HepG2 (cell line): ENCODE data around the gene GDAP1L1. TPM values are rescaled to one million over a fixed set of nuclear protein-coding genes. Genes with fewer than 3 reads are reported as not detected.

Source experiments
- ELF1 ChIP-seq: sonication (generic); formaldehyde crosslinking; IDR thresholded peaks from 2 replicates; pipeline ENCODE4 v1.4.0; 2020; ENCODE audit warnings: missing genetic modification reagents
- HNRNPH1 ChIP-seq: fragments of 200-400 bp; formaldehyde crosslinking; optimal IDR thresholded peaks from 2 replicates; pipeline ENCODE3; 2017; ENCODE audit warnings: mild to moderate bottlenecking, low read depth, low read length
- HOXA9 ChIP-seq: sonication (generic); formaldehyde crosslinking; IDR thresholded peaks from 2 replicates; pipeline ENCODE4 v1.8.1; 2022; ENCODE audit warnings: missing genetic modification reagents, mild to moderate bottlenecking, moderate library complexity, borderline replicate concordance
- MXD4 ChIP-seq: IDR thresholded peaks from 2 replicates; pipeline ENCODE4 v1.6.1; 2016; ENCODE audit warnings: mild to moderate bottlenecking, missing biosample characterization, missing genetic modification reagents
- ONECUT2 ChIP-seq: sonication (generic); formaldehyde crosslinking; IDR thresholded peaks from 2 replicates; pipeline ENCODE4 v1.4.0; 2020; ENCODE audit warnings: missing genetic modification reagents
- REPIN1 ChIP-seq: sonication (generic); formaldehyde crosslinking; IDR thresholded peaks from 2 replicates; pipeline ENCODE4 v1.8.0; 2022; ENCODE audit warnings: missing genetic modification reagents, low read depth, mild to moderate bottlenecking, borderline replicate concordance
- SIX4 ChIP-seq: sonication (generic); formaldehyde crosslinking; IDR thresholded peaks from 2 replicates; pipeline ENCODE4 v1.4.0; 2020; ENCODE audit warnings: missing genetic modification reagents
- SNAPC2 ChIP-seq: sonication (generic); formaldehyde crosslinking; IDR thresholded peaks from 2 replicates; pipeline ENCODE4 v1.8.1; 2022; ENCODE audit warnings: mild to moderate bottlenecking, missing genetic modification reagents
- TMF1 ChIP-seq: sonication (generic); formaldehyde crosslinking; IDR thresholded peaks from 2 replicates; pipeline ENCODE4 v1.8.1; 2022; ENCODE audit warnings: low read depth, missing genetic modification reagents
- ZNF253 ChIP-seq: sonication (generic); formaldehyde crosslinking; IDR thresholded peaks from 2 replicates; pipeline ENCODE4 v1.8.0; 2022; ENCODE audit warnings: mild to moderate bottlenecking, missing genetic modification reagents, borderline replicate concordance
- ZNF329 ChIP-seq: sonication (generic); formaldehyde crosslinking; IDR thresholded peaks from 2 replicates; pipeline ENCODE4 v1.9.0; 2021; ENCODE audit warnings: low read depth, mild to moderate bottlenecking, missing genetic modification reagents
- polyA plus RNA-seq, 8 experiments: library from polyadenylated mRNA; depleted of rRNA in 3 of 8; stranded (reverse) in 7 of 8; unstranded in 1 of 8; fragments of >200 nt; fragmentation: Illumina TruSeq in 4 of 8; extraction: Trizol in 4 of 8; gene quantifications; 2 replicates each; pipeline versions ENCODE4 v1.2.1 to v1.2.3, GENCODE V29; 2011 to 2016; ENCODE audit warnings: low read depth in 4 of 8, missing spikeins in 1 of 8, mixed read lengths in 1 of 8; ENCODE audit not compliant: insufficient read depth in 1 of 8
- total RNA-seq, 5 experiments: library from RNA; depleted of rRNA; stranded (reverse); fragments of >200 nt; fragmentation: Illumina TruSeq; extraction: Trizol; gene quantifications; 2 replicates each; pipeline ENCODE4 v1.2.3, GENCODE V29; 2016; ENCODE audit warnings: low read depth in 1 of 5
- TF ChIP-seq, protein P1 (sequence below): sonication (generic); formaldehyde crosslinking; IDR thresholded peaks from 2 replicates; pipeline ENCODE4 v1.4.0; 2020; ENCODE audit warnings: missing genetic modification reagents, borderline replicate concordance
- TF ChIP-seq, protein P2 (sequence below): sonication (generic); formaldehyde crosslinking; IDR thresholded peaks from 2 replicates; pipeline ENCODE4 v1.5.0; 2020; ENCODE audit warnings: mild to moderate bottlenecking, missing genetic modification reagents
- TF ChIP-seq, protein P3 (sequence below): sonication (generic); formaldehyde crosslinking; IDR thresholded peaks from 2 replicates; pipeline ENCODE4 v1.5.0; 2020; ENCODE audit warnings: mild to moderate bottlenecking, missing genetic modification reagents
- TF ChIP-seq, protein P4 (sequence below): sonication (generic); formaldehyde crosslinking; conservative IDR thresholded peaks from 2 replicates; pipeline ENCODE4 v1.5.0; 2020; ENCODE audit warnings: missing genetic modification reagents
- TF ChIP-seq, protein P5 (sequence below): sonication (generic); formaldehyde crosslinking; IDR thresholded peaks from 2 replicates; pipeline ENCODE4 v1.5.0; 2020; ENCODE audit warnings: mild to moderate bottlenecking, missing genetic modification reagents
- TF ChIP-seq, protein P6 (sequence below): sonication (generic); formaldehyde crosslinking; IDR thresholded peaks from 2 replicates; pipeline ENCODE4 v1.8.1; 2023; ENCODE audit warnings: mild to moderate bottlenecking, missing genetic modification reagents, borderline replicate concordance

GDAP1L1 gene
- total and polyA plus RNA-seq, 2 of the 13 experiments (the other 11 are each of a cell fraction or from before 2014, with no cell fraction given), result 0.04 TPM; not detected in 1

DNA sequence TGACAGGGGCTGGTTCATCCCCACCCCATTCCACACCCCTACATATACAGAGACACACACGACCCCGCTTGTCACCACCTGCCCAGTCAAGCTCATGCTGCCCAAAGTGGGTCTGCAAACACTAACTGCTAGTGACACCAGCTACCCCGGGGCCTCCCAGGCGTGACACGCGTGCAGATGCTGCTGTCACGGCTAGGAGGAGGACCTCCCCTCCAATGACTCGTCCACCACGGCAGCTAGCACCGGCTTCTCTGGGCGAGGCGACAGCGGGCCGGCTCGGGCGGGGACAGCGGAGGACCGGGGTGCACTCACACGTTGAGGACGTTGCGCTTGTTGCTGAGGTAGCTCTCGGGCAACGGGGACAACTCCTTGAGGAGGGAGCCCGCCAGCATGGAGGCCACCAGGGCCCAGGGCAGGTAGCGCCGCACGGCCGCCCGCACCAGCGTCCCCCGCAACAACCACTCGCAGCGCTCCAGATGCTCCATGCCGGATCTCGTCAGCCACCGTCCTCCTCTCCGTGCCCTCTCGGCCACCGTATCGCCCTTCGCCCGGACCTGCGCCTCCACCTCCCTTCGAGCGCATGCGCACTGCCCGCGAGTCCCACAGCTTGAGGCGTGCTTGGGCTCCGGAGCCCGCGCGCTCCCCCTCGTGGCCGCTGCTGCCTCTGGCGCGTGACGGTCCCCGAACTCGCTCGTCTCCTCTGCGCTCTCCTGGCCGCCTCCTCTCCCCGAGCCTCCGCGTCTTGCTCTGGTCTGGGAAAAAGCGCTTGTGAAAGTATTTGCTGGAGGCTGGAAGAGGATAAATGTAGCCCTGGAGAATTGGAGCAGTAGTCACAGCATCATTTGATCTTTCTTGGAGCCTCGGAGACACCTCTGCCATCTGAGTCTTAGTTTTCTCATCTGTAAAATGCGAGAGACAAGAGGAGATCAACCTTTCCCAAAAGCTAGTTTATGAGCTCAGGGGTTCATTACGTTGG is 63.8 kb downstream of the GDAP1L1 start, which contains the start of gene FITM2 (continued):
- TF ChIP-seq, protein P1, sequence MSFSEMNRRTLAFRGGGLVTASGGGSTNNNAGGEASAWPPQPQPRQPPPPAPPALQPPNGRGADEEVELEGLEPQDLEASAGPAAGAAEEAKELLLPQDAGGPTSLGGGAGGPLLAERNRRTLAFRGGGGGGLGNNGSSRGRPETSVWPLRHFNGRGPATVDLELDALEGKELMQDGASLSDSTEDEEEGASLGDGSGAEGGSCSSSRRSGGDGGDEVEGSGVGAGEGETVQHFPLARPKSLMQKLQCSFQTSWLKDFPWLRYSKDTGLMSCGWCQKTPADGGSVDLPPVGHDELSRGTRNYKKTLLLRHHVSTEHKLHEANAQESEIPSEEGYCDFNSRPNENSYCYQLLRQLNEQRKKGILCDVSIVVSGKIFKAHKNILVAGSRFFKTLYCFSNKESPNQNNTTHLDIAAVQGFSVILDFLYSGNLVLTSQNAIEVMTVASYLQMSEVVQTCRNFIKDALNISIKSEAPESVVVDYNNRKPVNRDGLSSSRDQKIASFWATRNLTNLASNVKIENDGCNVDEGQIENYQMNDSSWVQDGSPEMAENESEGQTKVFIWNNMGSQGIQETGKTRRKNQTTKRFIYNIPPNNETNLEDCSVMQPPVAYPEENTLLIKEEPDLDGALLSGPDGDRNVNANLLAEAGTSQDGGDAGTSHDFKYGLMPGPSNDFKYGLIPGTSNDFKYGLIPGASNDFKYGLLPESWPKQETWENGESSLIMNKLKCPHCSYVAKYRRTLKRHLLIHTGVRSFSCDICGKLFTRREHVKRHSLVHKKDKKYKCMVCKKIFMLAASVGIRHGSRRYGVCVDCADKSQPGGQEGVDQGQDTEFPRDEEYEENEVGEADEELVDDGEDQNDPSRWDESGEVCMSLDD (CRISPR knock-in tag), result peak; percentile 57; the same call in 1 of the 2 replicates
- TF ChIP-seq ELF1 (CRISPR knock-in tag) (no peak), REPIN1 (peak; percentile 99), ZNF253 (CRISPR knock-in tag) (peak; percentile 56; the same call in 1 of the 2 replicates), MXD4 (CRISPR knock-in tag) (peak; percentile 96), SNAPC2 (CRISPR knock-in tag) (0 out of 2 replicates have a peak, but pooled peaks have one; percentile 64), ZNF329 (peak; percentile 84), HNRNPH1 (no peak), HOXA9 (CRISPR knock-in tag) (0 out of 2 replicates have a peak, but pooled peaks have one; percentile 68), ONECUT2 (no peak), SIX4 (peak; percentile 86), TMF1 (CRISPR knock-in tag) (peak; percentile 81; the same call in 1 of the 2 replicates)
- TF ChIP-seq, protein P2, sequence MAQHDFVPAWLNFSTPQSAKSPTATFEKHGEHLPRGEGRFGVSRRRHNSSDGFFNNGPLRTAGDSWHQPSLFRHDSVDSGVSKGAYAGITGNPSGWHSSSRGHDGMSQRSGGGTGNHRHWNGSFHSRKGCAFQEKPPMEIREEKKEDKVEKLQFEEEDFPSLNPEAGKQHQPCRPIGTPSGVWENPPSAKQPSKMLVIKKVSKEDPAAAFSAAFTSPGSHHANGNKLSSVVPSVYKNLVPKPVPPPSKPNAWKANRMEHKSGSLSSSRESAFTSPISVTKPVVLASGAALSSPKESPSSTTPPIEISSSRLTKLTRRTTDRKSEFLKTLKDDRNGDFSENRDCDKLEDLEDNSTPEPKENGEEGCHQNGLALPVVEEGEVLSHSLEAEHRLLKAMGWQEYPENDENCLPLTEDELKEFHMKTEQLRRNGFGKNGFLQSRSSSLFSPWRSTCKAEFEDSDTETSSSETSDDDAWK (CRISPR knock-in tag), result no peak
- TF ChIP-seq, protein P3, sequence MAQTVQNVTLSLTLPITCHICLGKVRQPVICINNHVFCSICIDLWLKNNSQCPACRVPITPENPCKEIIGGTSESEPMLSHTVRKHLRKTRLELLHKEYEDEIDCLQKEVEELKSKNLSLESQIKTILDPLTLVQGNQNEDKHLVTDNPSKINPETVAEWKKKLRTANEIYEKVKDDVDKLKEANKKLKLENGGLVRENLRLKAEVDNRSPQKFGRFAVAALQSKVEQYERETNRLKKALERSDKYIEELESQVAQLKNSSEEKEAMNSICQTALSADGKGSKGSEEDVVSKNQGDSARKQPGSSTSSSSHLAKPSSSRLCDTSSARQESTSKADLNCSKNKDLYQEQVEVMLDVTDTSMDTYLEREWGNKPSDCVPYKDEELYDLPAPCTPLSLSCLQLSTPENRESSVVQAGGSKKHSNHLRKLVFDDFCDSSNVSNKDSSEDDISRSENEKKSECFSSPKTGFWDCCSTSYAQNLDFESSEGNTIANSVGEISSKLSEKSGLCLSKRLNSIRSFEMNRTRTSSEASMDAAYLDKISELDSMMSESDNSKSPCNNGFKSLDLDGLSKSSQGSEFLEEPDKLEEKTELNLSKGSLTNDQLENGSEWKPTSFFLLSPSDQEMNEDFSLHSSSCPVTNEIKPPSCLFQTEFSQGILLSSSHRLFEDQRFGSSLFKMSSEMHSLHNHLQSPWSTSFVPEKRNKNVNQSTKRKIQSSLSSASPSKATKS, result no peak
- TF ChIP-seq, protein P4, sequence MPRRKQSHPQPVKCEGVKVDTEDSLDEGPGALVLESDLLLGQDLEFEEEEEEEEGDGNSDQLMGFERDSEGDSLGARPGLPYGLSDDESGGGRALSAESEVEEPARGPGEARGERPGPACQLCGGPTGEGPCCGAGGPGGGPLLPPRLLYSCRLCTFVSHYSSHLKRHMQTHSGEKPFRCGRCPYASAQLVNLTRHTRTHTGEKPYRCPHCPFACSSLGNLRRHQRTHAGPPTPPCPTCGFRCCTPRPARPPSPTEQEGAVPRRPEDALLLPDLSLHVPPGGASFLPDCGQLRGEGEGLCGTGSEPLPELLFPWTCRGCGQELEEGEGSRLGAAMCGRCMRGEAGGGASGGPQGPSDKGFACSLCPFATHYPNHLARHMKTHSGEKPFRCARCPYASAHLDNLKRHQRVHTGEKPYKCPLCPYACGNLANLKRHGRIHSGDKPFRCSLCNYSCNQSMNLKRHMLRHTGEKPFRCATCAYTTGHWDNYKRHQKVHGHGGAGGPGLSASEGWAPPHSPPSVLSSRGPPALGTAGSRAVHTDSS (CRISPR knock-in tag), result peak; percentile 96
- TF ChIP-seq, protein P5, sequence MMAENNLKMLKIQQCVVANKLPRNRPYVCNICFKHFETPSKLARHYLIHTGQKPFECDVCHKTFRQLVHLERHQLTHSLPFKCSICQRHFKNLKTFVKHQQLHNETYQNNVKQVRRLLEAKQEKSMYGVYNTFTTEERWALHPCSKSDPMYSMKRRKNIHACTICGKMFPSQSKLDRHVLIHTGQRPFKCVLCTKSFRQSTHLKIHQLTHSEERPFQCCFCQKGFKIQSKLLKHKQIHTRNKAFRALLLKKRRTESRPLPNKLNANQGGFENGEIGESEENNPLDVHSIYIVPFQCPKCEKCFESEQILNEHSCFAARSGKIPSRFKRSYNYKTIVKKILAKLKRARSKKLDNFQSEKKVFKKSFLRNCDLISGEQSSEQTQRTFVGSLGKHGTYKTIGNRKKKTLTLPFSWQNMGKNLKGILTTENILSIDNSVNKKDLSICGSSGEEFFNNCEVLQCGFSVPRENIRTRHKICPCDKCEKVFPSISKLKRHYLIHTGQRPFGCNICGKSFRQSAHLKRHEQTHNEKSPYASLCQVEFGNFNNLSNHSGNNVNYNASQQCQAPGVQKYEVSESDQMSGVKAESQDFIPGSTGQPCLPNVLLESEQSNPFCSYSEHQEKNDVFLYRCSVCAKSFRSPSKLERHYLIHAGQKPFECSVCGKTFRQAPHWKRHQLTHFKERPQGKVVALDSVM, result peak; percentile 87
- TF ChIP-seq, protein P6, sequence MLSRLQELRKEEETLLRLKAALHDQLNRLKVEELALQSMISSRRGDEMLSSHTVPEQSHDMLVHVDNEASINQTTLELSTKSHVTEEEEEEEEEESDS (CRISPR knock-in tag), result peak; percentile 33; the same call in 1 of the 2 replicates
